ENCODE results near the gene SNX33.

SNX33 gene, protein sequence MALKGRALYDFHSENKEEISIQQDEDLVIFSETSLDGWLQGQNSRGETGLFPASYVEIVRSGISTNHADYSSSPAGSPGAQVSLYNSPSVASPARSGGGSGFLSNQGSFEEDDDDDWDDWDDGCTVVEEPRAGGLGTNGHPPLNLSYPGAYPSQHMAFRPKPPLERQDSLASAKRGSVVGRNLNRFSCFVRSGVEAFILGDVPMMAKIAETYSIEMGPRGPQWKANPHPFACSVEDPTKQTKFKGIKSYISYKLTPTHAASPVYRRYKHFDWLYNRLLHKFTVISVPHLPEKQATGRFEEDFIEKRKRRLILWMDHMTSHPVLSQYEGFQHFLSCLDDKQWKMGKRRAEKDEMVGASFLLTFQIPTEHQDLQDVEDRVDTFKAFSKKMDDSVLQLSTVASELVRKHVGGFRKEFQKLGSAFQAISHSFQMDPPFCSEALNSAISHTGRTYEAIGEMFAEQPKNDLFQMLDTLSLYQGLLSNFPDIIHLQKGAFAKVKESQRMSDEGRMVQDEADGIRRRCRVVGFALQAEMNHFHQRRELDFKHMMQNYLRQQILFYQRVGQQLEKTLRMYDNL

DNA sequence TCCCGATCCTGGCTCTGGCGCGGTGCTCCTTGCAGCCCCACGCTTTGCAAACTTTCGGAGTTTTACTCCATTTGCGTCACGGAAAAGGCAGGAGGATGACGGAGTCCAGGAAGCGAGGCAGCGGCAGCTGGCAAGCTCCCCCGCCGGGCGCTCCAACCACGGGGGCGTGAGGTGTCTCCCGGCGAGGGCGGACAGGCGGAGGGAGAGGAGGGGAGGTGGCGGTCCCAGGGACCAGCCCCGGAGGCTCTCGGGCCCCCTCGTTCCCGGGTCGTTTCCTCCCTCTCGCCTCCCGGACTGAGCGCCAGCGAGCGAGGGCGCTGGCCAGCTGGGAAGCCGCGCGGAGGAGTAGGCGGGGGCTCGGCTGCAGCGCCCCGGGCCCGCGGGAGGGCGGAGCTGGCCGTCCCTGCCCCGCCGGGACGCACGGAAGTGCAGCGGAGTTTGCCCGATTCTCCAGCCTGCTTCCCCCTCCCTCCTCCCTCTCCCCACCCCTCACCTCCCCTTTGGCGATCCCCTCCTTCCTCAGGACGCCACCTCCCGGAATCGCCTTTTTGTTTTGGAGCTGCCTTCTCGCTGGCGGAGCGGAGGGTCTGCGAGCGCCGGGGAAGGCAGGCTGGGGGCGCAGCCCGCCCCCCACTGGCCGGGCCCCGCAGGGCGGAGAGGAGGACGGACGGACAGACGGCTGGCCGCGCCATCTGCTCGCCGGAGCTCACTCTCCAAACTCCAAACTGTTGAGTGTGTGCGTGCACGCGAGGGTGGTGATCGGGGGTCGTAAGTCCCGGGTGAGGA is at the start of gene SNX33:
Gene SNX33 (plus strand): TSS at position 543 of the 786 bp plus-strand sequence. CDS start 1,191 bp downstream, outside the sequence.
- Histone ChIP-seq H3K4me3 (replicated peaks; ENCODE audit: low read depth, low read length) (peak within 1 kb of the TSS; percentile 82), H3K27me3 (replicated peaks; ENCODE audit: control insufficient read depth, insufficient read depth, low read length) (no peaks in the 10 kb centered on the region; the same call in 1 of the 2 replicates), H3K36me3 (ENCODE audit: control insufficient read depth, insufficient read depth, low read length) (no peaks in the 10 kb centered on the region)
- peak; percentile 60 for DNase-seq (ENCODE audit: extremely low read depth, insufficient read length)
- TF ChIP-seq, protein P1, sequence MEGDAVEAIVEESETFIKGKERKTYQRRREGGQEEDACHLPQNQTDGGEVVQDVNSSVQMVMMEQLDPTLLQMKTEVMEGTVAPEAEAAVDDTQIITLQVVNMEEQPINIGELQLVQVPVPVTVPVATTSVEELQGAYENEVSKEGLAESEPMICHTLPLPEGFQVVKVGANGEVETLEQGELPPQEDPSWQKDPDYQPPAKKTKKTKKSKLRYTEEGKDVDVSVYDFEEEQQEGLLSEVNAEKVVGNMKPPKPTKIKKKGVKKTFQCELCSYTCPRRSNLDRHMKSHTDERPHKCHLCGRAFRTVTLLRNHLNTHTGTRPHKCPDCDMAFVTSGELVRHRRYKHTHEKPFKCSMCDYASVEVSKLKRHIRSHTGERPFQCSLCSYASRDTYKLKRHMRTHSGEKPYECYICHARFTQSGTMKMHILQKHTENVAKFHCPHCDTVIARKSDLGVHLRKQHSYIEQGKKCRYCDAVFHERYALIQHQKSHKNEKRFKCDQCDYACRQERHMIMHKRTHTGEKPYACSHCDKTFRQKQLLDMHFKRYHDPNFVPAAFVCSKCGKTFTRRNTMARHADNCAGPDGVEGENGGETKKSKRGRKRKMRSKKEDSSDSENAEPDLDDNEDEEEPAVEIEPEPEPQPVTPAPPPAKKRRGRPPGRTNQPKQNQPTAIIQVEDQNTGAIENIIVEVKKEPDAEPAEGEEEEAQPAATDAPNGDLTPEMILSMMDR (IDR thresholded peaks at IDR 0.05; ENCODE audit: insufficient read depth, low read length, poor library complexity, severe bottlenecking), result peak; percentile 63

GRCh38 chr15:75598361-75598760 is 49.4 kb upstream of the SNX33 start:
- no peaks in the 10 kb centered on the region for H3K27me3 ChIP-seq (replicated peaks; ENCODE audit: control insufficient read depth, insufficient read depth, low read length)
- peaks cover 17% of the 10 kb centered on the region for H3K36me3 ChIP-seq (ENCODE audit: control insufficient read depth, insufficient read depth, low read length)
- TF ChIP-seq, protein P1 (IDR thresholded peaks at IDR 0.05; ENCODE audit: insufficient read depth, low read length, poor library complexity, severe bottlenecking), result no peak
- H3K4me3 ChIP-seq (replicated peaks; ENCODE audit: low read depth, low read length), result no peak overlapping the region
- DNase-seq (ENCODE audit: extremely low read depth, insufficient read length), result no peak

- Histone ChIP-seq H3K36me3 (ENCODE audit: control insufficient read depth, insufficient read depth, low read length) (peaks cover 17% of the 10 kb centered on the region), H3K4me3 (replicated peaks; ENCODE audit: low read depth, low read length) (no peak overlapping the region), H3K27me3 (replicated peaks; ENCODE audit: control insufficient read depth, insufficient read depth, low read length) (no peaks in the 10 kb centered on the region)
- no peak for DNase-seq (ENCODE audit: extremely low read depth, insufficient read length)
- TF ChIP-seq, protein P1 (IDR thresholded peaks at IDR 0.05; ENCODE audit: insufficient read depth, low read length, poor library complexity, severe bottlenecking), result no peak
Observed at GRCh38 chr15:75599401-75599800, 48.3 kb upstream of the SNX33 start.

DNA sequence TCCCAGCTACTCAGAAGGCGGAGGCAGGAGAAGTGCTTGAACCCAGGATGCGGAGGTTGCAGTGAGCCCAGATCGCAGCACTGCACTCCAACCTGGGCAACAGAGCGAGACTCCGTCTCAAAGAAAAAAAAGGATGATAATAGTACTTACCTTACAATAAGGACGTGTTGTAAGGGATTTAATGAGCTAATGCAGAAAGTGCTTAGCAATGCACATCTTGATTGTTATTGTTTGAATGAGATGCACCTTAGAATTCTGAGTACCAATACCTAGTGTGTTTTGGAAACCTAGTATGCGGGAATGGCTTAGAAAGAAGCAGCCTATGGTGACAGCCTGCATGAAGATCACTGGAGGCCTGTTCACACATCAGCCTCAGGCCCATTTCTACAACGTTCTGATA is 41.7 kb upstream of the SNX33 start:
- H3K36me3 ChIP-seq (ENCODE audit: control insufficient read depth, insufficient read depth, low read length), result peaks cover 23% of the 10 kb centered on the region
- DNase-seq (ENCODE audit: extremely low read depth, insufficient read length), result no peak
- no peak overlapping the region for H3K4me3 ChIP-seq (replicated peaks; ENCODE audit: low read depth, low read length)
- no peaks in the 10 kb centered on the region for H3K27me3 ChIP-seq (replicated peaks; ENCODE audit: control insufficient read depth, insufficient read depth, low read length)
- TF ChIP-seq, protein P1 (IDR thresholded peaks at IDR 0.05; ENCODE audit: insufficient read depth, low read length, poor library complexity, severe bottlenecking), result no peak

DNA sequence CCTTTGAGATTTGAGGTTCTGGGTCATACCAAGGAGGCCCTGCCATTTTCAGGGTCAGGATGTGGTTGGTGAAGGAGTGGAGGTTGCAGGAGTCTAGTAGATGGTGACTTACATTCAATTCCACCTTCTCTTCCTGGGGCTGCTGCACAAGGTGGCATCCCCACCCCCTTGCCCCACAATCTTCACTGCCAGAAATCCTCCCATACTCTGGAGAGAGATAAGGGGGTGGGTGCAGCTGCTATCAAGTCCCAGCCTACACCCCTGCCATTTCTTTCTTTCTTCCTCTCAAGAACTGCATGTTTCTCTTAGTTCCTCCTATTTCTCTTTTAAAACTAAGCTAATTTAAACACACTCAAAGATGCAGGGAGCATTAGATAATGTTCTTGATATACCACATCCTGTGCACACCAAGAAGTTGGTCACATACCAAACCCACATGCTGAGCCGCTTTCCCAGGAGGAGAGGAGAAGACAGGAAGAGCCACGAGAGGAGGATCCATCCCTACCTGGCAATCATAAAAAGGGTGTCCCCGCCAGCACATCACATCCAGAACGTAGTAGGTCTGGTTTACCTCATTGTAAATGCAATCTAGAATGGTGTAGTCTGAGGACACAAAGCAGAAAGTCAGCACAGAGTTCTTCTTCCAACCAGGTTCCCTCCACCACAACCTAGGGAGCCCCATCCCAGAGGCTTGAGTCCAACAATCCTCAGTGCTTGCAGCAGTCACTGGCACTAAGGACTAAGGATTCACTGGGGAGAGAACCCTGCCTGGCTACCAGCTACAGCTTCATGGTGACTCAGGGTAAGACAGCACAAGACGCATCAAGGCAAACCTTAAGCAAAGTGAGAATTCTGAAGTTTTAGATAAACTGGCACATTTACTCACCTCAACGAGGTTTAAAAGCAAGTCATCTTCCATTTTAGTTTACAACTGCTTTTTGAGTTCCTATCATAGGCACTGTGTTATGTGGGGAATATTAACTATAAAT is 40.7 kb upstream of the SNX33 start:
- DNase-seq (ENCODE audit: extremely low read depth, insufficient read length), result no peak
- no peak overlapping the region for H3K4me3 ChIP-seq (replicated peaks; ENCODE audit: low read depth, low read length)
- H3K27me3 ChIP-seq (replicated peaks; ENCODE audit: control insufficient read depth, insufficient read depth, low read length), result no peaks in the 10 kb centered on the region
- H3K36me3 ChIP-seq (ENCODE audit: control insufficient read depth, insufficient read depth, low read length), result peaks cover 23% of the 10 kb centered on the region
- TF ChIP-seq, protein P1 (IDR thresholded peaks at IDR 0.05; ENCODE audit: insufficient read depth, low read length, poor library complexity, severe bottlenecking), result no peak

Data from GM06990 (cell line).